Mononuclear cell (primary cell): Measurements from ENCODE around the gene ADAMTS8. TPM values are rescaled to one million over a fixed set of nuclear protein-coding genes. Genes with fewer than 3 reads are reported as not detected.

ENCODE experiments used
- H3K27me3 ChIP-seq: 2 replicates; pipeline ENCODE4 v1.6.0; 2011; ENCODE audit warnings: low read length, control low read depth; ENCODE audit not compliant: insufficient read depth
- H3K4me1 ChIP-seq: 2 replicates; pipeline ENCODE4 v1.5.1; 2011; ENCODE audit warnings: mild to moderate bottlenecking, low read length, control low read depth; ENCODE audit not compliant: insufficient read depth
- H3K4me3 ChIP-seq: 2 replicates; pipeline ENCODE4 v1.5.1; 2011; ENCODE audit warnings: mild to moderate bottlenecking, low read length, moderate library complexity
- H3K9me3 ChIP-seq: 2 replicates; pipeline ENCODE4 v1.5.1; 2011; ENCODE audit warnings: low read depth, mild to moderate bottlenecking, control low read depth, low read length
- total RNA-seq: library from RNA; depleted of rRNA; stranded (reverse); fragments of >200 nt; gene quantifications from one replicate; pipeline ENCODE4 v1.2.3, GENCODE V29; 2012

ADAMTS8 gene
- total RNA-seq, 1 donor: not detected

DNA sequence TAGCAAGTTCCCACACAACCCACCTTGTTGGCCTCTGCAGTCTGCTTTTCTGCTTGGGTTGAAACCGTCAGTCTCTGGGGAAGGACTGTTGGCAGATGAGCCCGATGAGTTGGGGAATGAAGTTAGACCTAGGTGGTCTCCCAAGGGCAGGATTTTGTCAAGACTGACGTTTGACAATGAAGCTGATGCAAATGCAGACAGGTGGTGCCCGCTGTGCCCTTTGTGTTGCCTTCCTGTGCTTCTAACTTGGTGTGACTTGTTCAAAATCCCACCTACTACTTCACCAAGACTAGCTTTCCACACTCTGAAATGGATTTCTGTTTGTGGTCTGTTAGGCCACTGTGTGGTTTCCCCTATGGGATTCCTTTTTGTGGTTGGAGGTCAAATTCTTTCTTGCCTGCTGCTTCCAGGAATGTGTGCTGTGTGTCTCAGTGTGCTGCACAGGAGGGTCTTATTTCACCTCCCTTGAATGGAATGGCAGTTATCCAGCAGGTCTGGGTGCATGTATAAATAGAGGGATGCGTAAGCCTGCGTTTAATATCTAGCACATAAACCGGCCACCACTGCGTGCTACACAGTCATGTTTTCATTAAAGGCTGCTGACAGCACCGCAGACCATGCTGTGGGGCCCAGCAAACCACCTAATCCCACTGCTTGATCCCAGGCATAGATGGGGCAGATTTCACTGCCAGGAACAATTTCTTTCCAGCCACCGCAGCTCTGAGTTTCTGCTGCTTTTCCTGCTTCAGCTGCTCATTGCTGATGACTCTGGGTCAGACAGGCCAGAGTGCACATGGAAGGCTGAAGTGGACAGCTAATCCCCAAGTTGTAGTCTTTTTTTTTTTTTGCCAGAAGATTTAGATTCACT, 44.8 kb downstream of the ADAMTS8 start:
- Histone ChIP-seq H3K9me3 (no peaks in the 10 kb centered on the region), H3K27me3 (no peaks in the 10 kb centered on the region), H3K4me1 (peaks cover 4% of the 10 kb centered on the region), H3K4me3 (no peak overlapping the region)

DNA sequence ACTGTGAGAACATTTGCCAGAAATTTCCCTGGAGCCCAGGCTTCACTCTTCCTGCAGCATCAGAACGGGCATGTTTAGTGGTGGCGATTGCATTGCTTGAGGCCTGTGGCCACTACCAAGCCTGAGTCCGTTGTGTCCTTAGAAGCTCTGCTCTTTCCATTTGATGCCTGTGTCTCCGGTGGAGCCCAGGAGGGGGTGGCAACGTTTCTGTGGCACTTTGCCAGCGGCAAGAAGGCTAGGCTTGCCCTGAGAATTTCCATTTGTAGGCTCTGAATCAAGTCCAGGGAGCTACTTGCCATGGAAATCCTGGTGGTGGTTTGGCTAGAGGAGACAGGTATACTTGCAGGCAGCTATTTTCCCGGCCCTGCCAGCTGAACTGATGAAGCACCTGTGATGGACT, 47.1 kb downstream of the ADAMTS8 start:
- Histone ChIP-seq H3K4me3 (no peak overlapping the region), H3K9me3 (no peaks in the 10 kb centered on the region), H3K27me3 (no peaks in the 10 kb centered on the region), H3K4me1 (no peaks in the 10 kb centered on the region)

DNA sequence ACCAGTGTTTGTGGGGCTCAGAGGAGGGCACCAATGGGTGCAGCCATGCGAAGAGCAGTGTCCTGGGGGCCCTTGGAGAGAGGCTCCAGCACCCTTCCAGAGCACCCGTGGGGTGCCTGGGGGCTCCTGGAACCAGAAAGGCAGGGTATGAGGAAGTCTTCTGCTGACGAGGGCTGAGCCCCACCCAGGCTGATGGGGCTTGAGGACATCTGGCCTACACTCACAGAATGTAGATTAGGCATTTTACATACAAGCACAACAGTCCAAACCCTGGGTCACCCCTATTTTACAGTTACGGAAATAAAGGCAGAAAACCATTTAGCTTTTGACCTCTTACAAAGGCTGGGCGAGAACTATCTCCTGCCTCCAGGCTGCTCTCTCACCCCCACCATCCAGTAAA, 47.6 kb downstream of the ADAMTS8 start:
- H3K9me3 ChIP-seq: no peaks in the 10 kb centered on the region
- no peaks in the 10 kb centered on the region for H3K27me3 ChIP-seq
- H3K4me1 ChIP-seq: no peaks in the 10 kb centered on the region
- H3K4me3 ChIP-seq: no peak overlapping the region

DNA sequence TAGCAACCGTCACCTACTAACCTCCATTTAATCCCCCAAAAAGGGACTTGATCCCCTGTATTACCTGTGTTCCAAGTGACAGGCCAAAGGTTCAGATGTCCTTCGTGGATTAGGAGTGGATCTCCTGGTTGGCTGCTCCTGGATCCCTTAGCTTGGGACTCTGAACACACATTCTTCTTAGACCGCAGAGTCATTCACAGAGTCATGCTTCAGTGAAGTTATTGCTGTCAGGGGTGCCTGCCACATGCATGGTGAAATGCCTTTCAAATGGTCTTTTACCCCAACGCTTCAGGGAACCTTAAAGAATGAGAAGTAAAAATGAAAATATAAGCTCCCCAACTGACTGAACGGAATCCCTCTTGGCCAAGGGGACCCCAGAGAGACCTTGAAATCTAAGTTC, 49.1 kb downstream of the ADAMTS8 start:
- Histone ChIP-seq H3K27me3 (no peaks in the 10 kb centered on the region), H3K4me3 (no peak overlapping the region), H3K9me3 (no peaks in the 10 kb centered on the region), H3K4me1 (no peaks in the 10 kb centered on the region)

DNA sequence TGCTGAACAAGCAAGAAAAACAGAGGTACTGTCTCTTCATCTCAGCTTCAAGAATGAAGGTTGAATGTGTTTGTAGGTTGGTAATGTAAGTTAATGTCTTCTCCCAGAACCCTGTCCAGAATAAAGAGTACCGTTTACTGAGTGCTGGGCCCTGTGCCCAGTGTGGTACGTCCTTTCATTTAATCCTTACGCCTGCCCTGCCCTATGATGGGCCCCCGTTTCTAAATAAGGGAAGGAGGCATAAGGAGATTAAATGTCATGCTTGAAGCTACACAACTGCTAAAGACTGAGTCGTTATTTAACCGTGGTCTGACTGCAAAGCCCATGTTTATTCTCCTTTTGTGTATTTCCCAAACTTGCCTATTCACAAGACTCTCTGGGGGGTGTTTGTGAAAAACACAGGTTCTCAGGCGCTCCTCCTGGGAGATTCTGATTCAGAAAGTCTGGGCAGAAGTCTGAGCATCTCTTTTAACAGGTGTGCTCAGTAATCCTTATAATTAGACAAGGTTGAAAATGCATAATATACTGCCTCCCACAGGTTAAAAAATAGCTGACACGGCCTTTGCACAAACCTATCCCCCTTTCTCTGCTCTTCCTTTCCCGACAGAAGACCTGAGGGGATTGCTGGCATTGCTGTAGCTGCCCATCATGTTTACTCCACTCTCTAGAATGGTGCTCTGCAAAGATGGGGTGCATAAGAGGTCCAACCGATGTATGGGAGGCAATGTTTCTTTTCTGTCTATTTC, 57.4 kb downstream of the ADAMTS8 start:
- Histone ChIP-seq H3K4me1 (no peaks in the 10 kb centered on the region), H3K4me3 (no peak overlapping the region), H3K9me3 (no peaks in the 10 kb centered on the region), H3K27me3 (no peaks in the 10 kb centered on the region)

DNA sequence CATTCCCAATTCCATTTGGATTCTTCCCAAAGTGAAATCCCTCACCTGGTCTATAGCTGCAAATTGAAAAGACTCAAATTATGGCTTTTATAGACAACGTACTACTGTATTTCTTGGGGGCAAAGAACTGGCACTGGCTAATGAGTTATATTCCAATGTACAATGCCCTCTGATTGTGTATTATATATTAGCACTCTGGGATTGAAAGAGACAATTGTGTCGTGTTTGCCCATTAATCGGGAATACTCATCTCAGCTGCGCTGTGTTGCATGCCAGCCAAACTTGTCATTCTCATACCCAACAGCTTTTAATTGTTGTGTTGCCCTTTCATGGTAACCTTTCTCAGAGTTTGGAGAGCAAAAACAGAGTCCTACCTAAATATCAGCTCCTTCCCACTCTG, 58.7 kb downstream of the ADAMTS8 start:
- Histone ChIP-seq H3K27me3 (no peaks in the 10 kb centered on the region), H3K4me3 (no peak overlapping the region), H3K4me1 (no peaks in the 10 kb centered on the region), H3K9me3 (no peaks in the 10 kb centered on the region)

DNA sequence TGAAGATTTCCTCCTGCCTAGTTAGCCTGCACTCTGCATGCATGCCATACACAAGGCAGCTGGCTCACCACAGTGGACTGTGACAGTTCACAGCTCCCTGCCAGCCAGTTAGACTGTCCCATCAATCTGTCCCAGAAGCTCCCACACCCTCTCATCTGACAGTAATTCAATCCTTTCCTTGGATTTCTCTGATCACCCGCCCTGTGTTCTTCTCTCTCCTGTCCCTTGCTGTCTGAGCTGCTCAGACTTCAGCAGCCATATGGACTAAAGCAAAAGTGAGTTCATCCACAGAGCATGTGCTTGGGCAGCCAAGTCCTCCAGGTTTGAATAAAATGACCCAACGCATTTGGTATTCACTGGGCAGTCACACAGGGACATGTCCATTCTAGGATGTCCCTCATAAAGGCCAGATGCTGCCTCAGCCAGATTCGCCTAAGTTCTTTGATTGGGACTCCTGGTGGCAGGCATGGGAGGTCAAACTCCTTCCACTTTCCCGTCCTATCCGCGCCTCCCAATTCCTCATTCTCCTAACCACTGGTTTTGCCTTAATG, 59.2 kb downstream of the ADAMTS8 start:
- H3K9me3 ChIP-seq: no peaks in the 10 kb centered on the region
- no peaks in the 10 kb centered on the region for H3K4me1 ChIP-seq
- H3K27me3 ChIP-seq: no peaks in the 10 kb centered on the region
- no peak overlapping the region for H3K4me3 ChIP-seq

DNA sequence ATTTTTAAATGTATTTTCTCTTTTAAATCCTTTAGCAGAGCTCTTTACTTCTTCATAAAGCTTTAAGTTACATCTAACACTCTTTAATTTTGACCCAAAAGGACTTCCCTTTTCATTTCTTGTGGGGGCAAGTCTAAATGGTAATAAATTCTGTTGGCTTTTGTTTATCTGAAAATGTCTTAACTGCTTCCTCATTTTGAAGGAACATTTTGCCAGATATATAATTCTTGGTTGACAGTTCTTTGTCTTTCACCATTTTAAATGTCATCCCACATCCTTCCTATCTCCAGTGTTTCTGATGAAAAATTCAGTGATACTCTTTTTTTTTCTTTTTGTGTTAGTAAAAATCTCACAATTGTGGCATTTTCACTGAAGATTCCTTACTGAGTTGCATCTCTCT, 69.0 kb downstream of the ADAMTS8 start:
- H3K4me3 ChIP-seq: no peak overlapping the region
- H3K9me3 ChIP-seq: peaks cover 23% of the 10 kb centered on the region
- no peaks in the 10 kb centered on the region for H3K27me3 ChIP-seq
- no peaks in the 10 kb centered on the region for H3K4me1 ChIP-seq

DNA sequence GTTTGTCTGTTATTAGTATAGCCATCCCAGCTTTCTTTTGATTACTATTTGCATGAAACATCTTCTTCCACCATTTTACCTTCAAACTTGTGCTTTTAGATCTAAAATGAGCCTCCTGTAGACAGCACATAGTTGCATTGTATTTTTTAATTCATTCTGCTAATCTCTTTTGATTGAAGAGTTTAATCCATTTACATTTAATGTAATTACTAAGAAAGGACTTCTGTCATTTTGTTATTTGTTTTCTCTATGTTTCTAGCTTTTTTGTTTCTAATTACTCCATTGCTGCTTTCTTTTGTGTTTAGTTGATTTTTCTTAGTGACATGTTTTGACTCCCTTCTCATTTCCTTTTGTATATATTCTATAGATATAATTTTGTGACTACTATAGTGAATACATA, 70.0 kb downstream of the ADAMTS8 start:
- H3K27me3 ChIP-seq: no peaks in the 10 kb centered on the region
- H3K9me3 ChIP-seq: peaks cover 23% of the 10 kb centered on the region
- H3K4me1 ChIP-seq: no peaks in the 10 kb centered on the region
- no peak overlapping the region for H3K4me3 ChIP-seq

Other genes with a start within 250 kb of the ADAMTS8 start
- 76.5 TPM for gene ZBTB44, start 113.7 kb downstream of the ADAMTS8 start, total RNA-seq
- gene ADAMTS15, start 20.0 kb upstream of the ADAMTS8 start, total RNA-seq: not detected